GM12865 (cell line): ENCODE results near the gene MYO15A.

Source experiments
- DNase-seq: peaks from one replicate; pipeline ENCODE4 v3.0.0; 2010; ENCODE audit warnings: low read depth
- H3K4me3 ChIP-seq: 2 replicates; pipeline ENCODE4 v1.5.1; 2011; ENCODE audit warnings: mild to moderate bottlenecking, low read depth, low read length, control low read depth
- CTCF ChIP-seq: IDR thresholded peaks from 2 replicates; pipeline ENCODE4 v1.5.1; 2011; ENCODE audit warnings: low read length, control low read depth, low read depth, inconsistent platforms; ENCODE audit not compliant: insufficient read depth; ENCODE audit errors: missing control alignments

The MYO15A gene

GRCh38 chr17:18108401-18109312 lies at the start of gene MYO15A:
Gene MYO15A (plus strand): TSS chr17:18108756. CDS start chr17:18118801, 10,045 bp downstream.
- DNase-seq: no peak
- TF ChIP-seq CTCF: no peak

GRCh38 chr17:18059283-18059682 lies 49.3 kb upstream of the MYO15A start:
- no peak for TF ChIP-seq CTCF
- DNase-seq: no peak
- H3K4me3 ChIP-seq: no peak overlapping the region

More at GRCh38 chr17:18108401-18109312, at the start of gene MYO15A:
- H3K4me3 ChIP-seq: no peak within 1 kb of the TSS

- no peak for DNase-seq
- H3K4me3 ChIP-seq: no peak overlapping the region
- TF ChIP-seq CTCF: no peak
Measured at GRCh38 chr17:18064053-18064452, 44.5 kb upstream of the MYO15A start.

GRCh38 chr17:18065546-18065945 lies 43.0 kb upstream of the MYO15A start:
- no peak overlapping the region for H3K4me3 ChIP-seq
- no peak for DNase-seq
- TF ChIP-seq CTCF: no peak

- no peak for DNase-seq
- TF ChIP-seq CTCF: no peak
- no peak overlapping the region for H3K4me3 ChIP-seq
Measured at GRCh38 chr17:18066866-18067265, 41.7 kb upstream of the MYO15A start.

- H3K4me3 ChIP-seq: no peak overlapping the region
- TF ChIP-seq CTCF: no peak
- DNase-seq: no peak
Measured at GRCh38 chr17:18069101-18069500, 39.5 kb upstream of the MYO15A start.

- no peak overlapping the region for H3K4me3 ChIP-seq
- peak; percentile 11 for DNase-seq
- TF ChIP-seq CTCF: no peak
Measured at GRCh38 chr17:18070861-18071340, 37.7 kb upstream of the MYO15A start.
